OCI-LY3 (cell line): Measurements from ENCODE around the gene GRIK1.

ENCODE experiments used
- CTCF ChIP-seq: fragments of 200-600, 300-600 bp; sonication (generic); IDR thresholded peaks from 2 replicates; pipeline ENCODE4 v1.5.1; 2014; ENCODE audit warnings: antibody characterized with exemption, low read length, low read depth
- EZH2phosphoT487 ChIP-seq: fragments of 200-600 bp; shearing (Covaris generic); IDR thresholded peaks from 2 replicates; pipeline ENCODE4 v1.6.1; 2018; ENCODE audit warnings: antibody characterized with exemption, mixed run types, low read depth

DNA sequence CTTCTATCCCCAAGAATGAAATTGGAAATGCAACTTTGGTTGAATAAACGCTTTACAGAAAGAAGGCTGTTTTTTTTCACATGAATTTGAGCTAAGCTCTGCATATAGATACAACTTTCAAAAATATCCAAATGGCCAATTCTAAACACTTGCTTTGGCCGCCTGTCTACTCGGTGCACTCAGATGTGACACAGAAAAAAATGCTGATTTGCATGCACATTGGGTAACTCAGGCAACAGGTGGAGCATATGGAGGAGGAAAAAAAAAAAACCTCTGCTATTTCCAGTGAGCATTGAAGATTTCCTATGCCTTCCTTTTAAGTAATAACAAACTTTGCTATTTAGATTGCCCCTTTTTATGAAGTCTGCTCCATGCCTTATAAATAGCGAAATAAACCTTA lies 262.5 kb downstream of the GRIK1 start:
- TF ChIP-seq CTCF (no peak), EZH2phosphoT487 (no peak)
